ENCODE measurements around the gene ALKBH4. TPM values are rescaled to one million over a fixed set of nuclear protein-coding genes. Genes with fewer than 3 reads are reported as not detected.
"Not testable (repeated sequence)": the region's sequence is repeated elsewhere in the genome, so short reads cannot be mapped to it uniquely, and the experiment has no call there.

The ALKBH4 gene
- polyA plus RNA-seq, 1 donor (not counting 4 experiments of a cell fraction or from before 2014, with no cell fraction given), result 3.1 TPM

- H2AFZ ChIP-seq (ENCODE audit: control insufficient read depth, low read length); DNase-seq (ENCODE audit: low read depth, low spot score); H3K4me3 ChIP-seq (ENCODE audit: control insufficient read depth in 2 of 3, extremely low read depth in 1 of 3, insufficient read depth in 2 of 3, low read depth in 1 of 3, low read length in 3 of 3); H3K4me2 ChIP-seq (ENCODE audit: control insufficient read depth, extremely low read depth, insufficient read depth, low read depth, low read length); dilution Hi-C loops (cut with MboI; ENCODE audit: extremely low pct_ligation_motif_present, low sequenced_read_pairs); H3K4me1 ChIP-seq (ENCODE audit: control insufficient read depth, extremely low read depth, insufficient read depth, low read length); H3K79me2 ChIP-seq (ENCODE audit: control insufficient read depth, insufficient read depth, low read length); H3K27me3 ChIP-seq (ENCODE audit: control insufficient read depth, extremely low read depth, insufficient read depth, low read length); H3K9me1 ChIP-seq (ENCODE audit: control insufficient read depth, extremely low read depth, insufficient read depth, low read length); FAIRE-seq; H3K36me3 ChIP-seq (ENCODE audit: control insufficient read depth in 2 of 2, extremely low read depth in 1 of 2, insufficient read depth in 2 of 2, low read length in 2 of 2); H3K9ac ChIP-seq (ENCODE audit: control insufficient read depth, extremely low read depth, insufficient read depth, low read length); H3K9me3 ChIP-seq (ENCODE audit: control insufficient read depth, low read depth, low read length); H3K27ac ChIP-seq (ENCODE audit: control insufficient read depth, insufficient read depth, low read length); H4K20me1 ChIP-seq (ENCODE audit: control insufficient read depth, extremely low read depth, insufficient read depth, low read length): not testable (repeated sequence)
These were observed 25.9 kb upstream of the ALKBH4 start for GRCh38 chr7:102490529-102491075.

GRCh38 chr7:102484317-102484716, 19.7 kb upstream of the ALKBH4 start:
- H3K4me1 ChIP-seq (ENCODE audit: control insufficient read depth, extremely low read depth, insufficient read depth, low read length); H4K20me1 ChIP-seq (ENCODE audit: control insufficient read depth, extremely low read depth, insufficient read depth, low read length); H3K9me1 ChIP-seq (ENCODE audit: control insufficient read depth, extremely low read depth, insufficient read depth, low read length); dilution Hi-C loops (cut with MboI; ENCODE audit: extremely low pct_ligation_motif_present, low sequenced_read_pairs); H2AFZ ChIP-seq (ENCODE audit: control insufficient read depth, low read length); FAIRE-seq; DNase-seq (ENCODE audit: low read depth, low spot score); H3K4me3 ChIP-seq (ENCODE audit: control insufficient read depth in 2 of 3, extremely low read depth in 1 of 3, insufficient read depth in 2 of 3, low read depth in 1 of 3, low read length in 3 of 3); H3K9ac ChIP-seq (ENCODE audit: control insufficient read depth, extremely low read depth, insufficient read depth, low read length); H3K79me2 ChIP-seq (ENCODE audit: control insufficient read depth, insufficient read depth, low read length); H3K9me3 ChIP-seq (ENCODE audit: control insufficient read depth, low read depth, low read length); H3K27me3 ChIP-seq (ENCODE audit: control insufficient read depth, extremely low read depth, insufficient read depth, low read length); H3K4me2 ChIP-seq (ENCODE audit: control insufficient read depth, extremely low read depth, insufficient read depth, low read depth, low read length); H3K27ac ChIP-seq (ENCODE audit: control insufficient read depth, insufficient read depth, low read length); H3K36me3 ChIP-seq (ENCODE audit: control insufficient read depth in 2 of 2, extremely low read depth in 1 of 2, insufficient read depth in 2 of 2, low read length in 2 of 2): not testable (repeated sequence)

GRCh38 chr7:102481962-102482361, 17.3 kb upstream of the ALKBH4 start:
- H3K4me1 ChIP-seq (ENCODE audit: control insufficient read depth, extremely low read depth, insufficient read depth, low read length); H4K20me1 ChIP-seq (ENCODE audit: control insufficient read depth, extremely low read depth, insufficient read depth, low read length); H3K9ac ChIP-seq (ENCODE audit: control insufficient read depth, extremely low read depth, insufficient read depth, low read length); H3K4me3 ChIP-seq (ENCODE audit: control insufficient read depth in 2 of 3, extremely low read depth in 1 of 3, insufficient read depth in 2 of 3, low read depth in 1 of 3, low read length in 3 of 3); DNase-seq (ENCODE audit: low read depth, low spot score); H3K79me2 ChIP-seq (ENCODE audit: control insufficient read depth, insufficient read depth, low read length); H3K9me1 ChIP-seq (ENCODE audit: control insufficient read depth, extremely low read depth, insufficient read depth, low read length); H3K9me3 ChIP-seq (ENCODE audit: control insufficient read depth, low read depth, low read length); H3K4me2 ChIP-seq (ENCODE audit: control insufficient read depth, extremely low read depth, insufficient read depth, low read depth, low read length); H3K27me3 ChIP-seq (ENCODE audit: control insufficient read depth, extremely low read depth, insufficient read depth, low read length); dilution Hi-C loops (cut with MboI; ENCODE audit: extremely low pct_ligation_motif_present, low sequenced_read_pairs); FAIRE-seq; H3K27ac ChIP-seq (ENCODE audit: control insufficient read depth, insufficient read depth, low read length); H3K36me3 ChIP-seq (ENCODE audit: control insufficient read depth in 2 of 2, extremely low read depth in 1 of 2, insufficient read depth in 2 of 2, low read length in 2 of 2); H2AFZ ChIP-seq (ENCODE audit: control insufficient read depth, low read length): not testable (repeated sequence)
